ENCODE data around the gene ACOXL. TPM values are rescaled to one million over a fixed set of nuclear protein-coding genes. Genes with fewer than 3 reads are reported as not detected.

The ACOXL gene
- total and polyA plus RNA-seq, 9 of the 15 experiments (the other 6 are each of a cell fraction or from before 2014, with no cell fraction given) = 0.31 to 0.56 TPM; not detected in 7

GRCh38 chr2:110812726-110813645, 80.6 kb downstream of the ACOXL start:
- no peak for TF ChIP-seq BDP1 (IDR thresholded peaks at IDR 0.05; ENCODE audit: insufficient read depth, insufficient read length)
- no peak overlapping the region for H3K9ac ChIP-seq (ENCODE audit: insufficient read depth in 1 of 2, low read depth in 2 of 2, low read length in 2 of 2)
- WGBS (ENCODE audit: insufficient coverage, low coverage, missing lambda C conversion rate) = 13% methylated on average over 12 of the region's 12 CpGs
- no peak overlapping the region for H3K4me3 ChIP-seq
- no peak overlapping the region for H3K27ac ChIP-seq (ENCODE audit: extremely low read depth, low read depth, low read length)
- ATAC-seq (no peak), DNase-seq (ENCODE audit: extremely low read depth in 1 of 4, low spot score in 3 of 4) (no peak), FAIRE-seq (peak; percentile 65)
- no peaks in the 10 kb centered on the region for H3K9me3 ChIP-seq (replicated peaks; ENCODE audit: control insufficient read depth, insufficient read depth, low read depth, low read length)
- intact Hi-C loops (cut with micrococcal nuclease) = loop anchor here (10.0 kb wide), 2 partner anchors 302 to 882 kb away; no protein-coding TSS in a partner anchor
- in situ Hi-C loops (cut with MboI) = loop anchor here (25.0 kb wide), 1 partner anchor 899 kb away; no protein-coding TSS in a partner anchor
- no peaks in the 10 kb centered on the region for H3K9me1 ChIP-seq (ENCODE audit: control insufficient read depth, insufficient read depth, low read length)
- peaks cover 0 to 34% of the 10 kb centered on the region in 2 experiments; a peak in 2 of 5 replicates for H3K27me3 ChIP-seq (ENCODE audit: control insufficient read depth in 2 of 2, insufficient read depth in 2 of 2, low read length in 2 of 2)
- no TSS peak for BruUV-seq (replicated peaks)
- ChIA-PET POLR2A (interaction anchor here (0.7 to 1.4 kb wide), 2 partner anchors 14 to 724 kb away, joined by 3 read pairs; no protein-coding TSS in a partner anchor), CTCF (ENCODE audit: low intra/inter-chr PET ratio) (no interaction called here)
- peak overlapping the region; percentile 41; the same call in 1 of the 2 replicates for H2AFZ ChIP-seq (ENCODE audit: low read depth, low read length)
- no peaks in the 10 kb centered on the region; a peak in 1 of 5 replicates for H3K4me1 ChIP-seq (replicated peaks in 1 of 2; ENCODE audit: control insufficient read depth in 2 of 2, insufficient read depth in 2 of 2, low read length in 2 of 2)
- no peaks in the 10 kb centered on the region for H3K36me3 ChIP-seq (ENCODE audit: control insufficient read depth, insufficient read depth, low read length)
- H3K79me2 ChIP-seq (ENCODE audit: control insufficient read depth, insufficient read depth, low read length) = no peaks in the 10 kb centered on the region
- no peaks in the 10 kb centered on the region for H4K20me1 ChIP-seq (replicated peaks; ENCODE audit: control insufficient read depth, insufficient read depth, low read length)
- H3K4me2 ChIP-seq (ENCODE audit: insufficient read depth, low read length) = no peak overlapping the region

GRCh38 chr2:110813896-110814295, 81.5 kb downstream of the ACOXL start:
- no peak overlapping the region for H3K4me3 ChIP-seq
- no peaks in the 10 kb centered on the region for H3K9me1 ChIP-seq (ENCODE audit: control insufficient read depth, insufficient read depth, low read length)
- no peak for TF ChIP-seq ZNF140 (CRISPR knock-in tag; IDR thresholded peaks at IDR 0.05)
- no peak for TF ChIP-seq STAT5A (IDR thresholded peaks at IDR 0.05; ENCODE audit: borderline replicate concordance, low read length)
- no peak for TF ChIP-seq CBX1 (IDR thresholded peaks at IDR 0.05; ENCODE audit: low read depth)
- TF ChIP-seq BRF1 (IDR thresholded peaks at IDR 0.05; ENCODE audit: borderline replicate concordance, extremely low read depth, insufficient read length) = no peak
- no peak for TF ChIP-seq STAG1 (CRISPR knock-in tag; IDR thresholded peaks at IDR 0.05; ENCODE audit: borderline replicate concordance)
- TF ChIP-seq ZNF609 (CRISPR knock-in tag; IDR thresholded peaks at IDR 0.05; ENCODE audit: borderline replicate concordance) = no peak
- no peak overlapping the region for H3K27ac ChIP-seq (ENCODE audit: extremely low read depth, low read depth, low read length)
- ATAC-seq = no peak
- H3K79me2 ChIP-seq (ENCODE audit: control insufficient read depth, insufficient read depth, low read length) = no peaks in the 10 kb centered on the region
- H3K4me2 ChIP-seq (ENCODE audit: insufficient read depth, low read length) = no peak overlapping the region
- no peak for DNase-seq (ENCODE audit: extremely low read depth in 1 of 4, low spot score in 3 of 4)
- H3K4me1 ChIP-seq (replicated peaks in 1 of 2; ENCODE audit: control insufficient read depth in 2 of 2, insufficient read depth in 2 of 2, low read length in 2 of 2) = no peaks in the 10 kb centered on the region; a peak in 1 of 5 replicates
- H3K27me3 ChIP-seq (ENCODE audit: control insufficient read depth in 2 of 2, insufficient read depth in 2 of 2, low read length in 2 of 2) = peaks cover 0 to 29% of the 10 kb centered on the region in 2 experiments; a peak in 2 of 5 replicates
- BruUV-seq (replicated peaks) = no TSS peak
- in situ Hi-C loops (cut with MboI) (loop anchor here (25.0 kb wide), 1 partner anchor 898 kb away; no protein-coding TSS in a partner anchor), intact Hi-C loops (cut with micrococcal nuclease) (loop anchor here (10.0 kb wide), 2 partner anchors 301 to 881 kb away; no protein-coding TSS in a partner anchor)
- CTCF ChIA-PET (ENCODE audit: low intra/inter-chr PET ratio) = no interaction called here
- no peak overlapping the region for H3K9ac ChIP-seq (ENCODE audit: insufficient read depth in 1 of 2, low read depth in 2 of 2, low read length in 2 of 2)
- no peak for FAIRE-seq
- no peaks in the 10 kb centered on the region for H3K9me3 ChIP-seq (replicated peaks; ENCODE audit: control insufficient read depth, insufficient read depth, low read depth, low read length)
- H4K20me1 ChIP-seq (replicated peaks; ENCODE audit: control insufficient read depth, insufficient read depth, low read length) = no peaks in the 10 kb centered on the region
- POLR2A ChIA-PET = interaction anchor here (1.4 kb wide), 1 partner anchor 14 kb away, joined by 3 read pairs; no protein-coding TSS in a partner anchor
- no peak overlapping the region for H2AFZ ChIP-seq (ENCODE audit: low read depth, low read length)
- WGBS (ENCODE audit: insufficient coverage, low coverage, missing lambda C conversion rate) = 10% methylated on average over 5 of the region's 5 CpGs
- H3K36me3 ChIP-seq (ENCODE audit: control insufficient read depth, insufficient read depth, low read length) = no peaks in the 10 kb centered on the region

Measured in K562 (cell line).